CD4-positive, alpha-beta T cell treated with Interleukin-12 subunit alpha and Interleukin-12 subunit beta, for 1 hour (primary cell): ENCODE measurements around the gene LMAN1.

Experiments used
- DNase-seq: peaks from one replicate; pipeline ENCODE4 v3.0.0-alpha.2; 2020

LMAN1 gene

DNA sequence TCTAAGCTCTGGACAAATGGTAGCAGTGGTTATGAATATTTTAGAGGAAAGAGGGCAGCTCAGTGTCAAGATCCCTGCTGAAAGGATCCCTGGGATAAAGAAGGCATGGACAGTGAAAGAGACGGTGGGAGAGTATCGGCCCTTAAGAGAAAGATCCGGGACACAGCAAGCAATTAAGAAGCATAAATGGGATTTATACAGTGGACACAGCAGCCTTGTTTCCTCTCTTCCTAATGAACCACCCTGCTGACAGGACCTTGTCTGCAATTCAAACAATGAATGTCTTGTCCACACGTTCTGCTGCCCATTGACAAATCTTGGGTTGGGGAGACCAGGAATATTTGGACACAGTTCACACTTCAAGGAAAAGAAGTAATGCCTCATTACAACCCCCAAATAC is 57.1 kb downstream of the LMAN1 start:
- DNase-seq, result no peak

DNA sequence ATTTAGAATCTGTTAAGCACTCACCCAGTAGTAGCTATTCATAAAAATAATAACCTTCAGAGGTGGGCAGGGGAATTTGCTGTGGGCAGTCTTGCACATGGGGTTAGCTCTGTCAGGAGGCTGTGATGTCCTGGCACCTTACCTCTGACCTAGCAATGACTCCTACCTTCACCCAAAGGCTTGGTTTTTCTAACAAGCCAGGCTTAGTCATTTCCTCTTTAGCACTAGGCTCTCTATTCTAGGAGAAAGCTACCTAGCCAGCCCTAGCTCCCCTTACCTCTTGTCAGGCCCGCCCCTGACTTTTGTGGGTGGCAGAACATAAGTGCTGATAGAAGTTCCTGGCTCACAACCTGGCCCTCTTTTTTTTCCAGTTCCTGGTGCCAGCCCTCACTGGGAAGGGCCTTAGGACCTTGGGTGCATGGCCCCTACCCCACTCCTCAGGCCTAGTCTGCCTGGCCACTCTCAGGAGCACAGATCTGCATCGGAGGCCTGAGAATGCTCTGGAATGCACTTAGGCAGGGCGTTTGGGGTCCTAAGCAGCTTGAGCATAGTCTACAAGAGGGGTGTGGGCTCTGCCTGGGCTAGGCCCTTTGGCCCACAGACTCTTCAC is 58.3 kb downstream of the LMAN1 start:
- DNase-seq, result no peak

DNA sequence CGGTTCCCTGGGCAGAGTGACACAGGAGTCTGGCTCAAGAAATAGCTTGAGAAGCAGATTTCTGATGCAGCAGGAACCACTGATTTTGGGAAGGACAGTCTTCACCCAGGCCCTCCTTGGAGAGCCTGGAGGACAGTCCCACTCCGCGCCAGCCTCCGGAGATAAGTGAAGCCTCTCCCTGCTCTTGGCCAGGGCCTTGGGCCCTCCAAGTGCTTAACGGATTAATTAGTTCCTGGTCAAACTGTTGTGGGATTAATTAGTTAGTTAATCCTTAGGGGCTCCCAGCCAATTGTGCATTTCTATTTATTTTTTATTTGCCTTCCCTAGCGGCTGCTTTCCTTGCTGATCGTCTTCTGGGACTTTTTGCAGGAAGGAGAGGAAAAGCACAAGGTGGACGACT is 60.2 kb downstream of the LMAN1 start:
- no peak for DNase-seq

DNA sequence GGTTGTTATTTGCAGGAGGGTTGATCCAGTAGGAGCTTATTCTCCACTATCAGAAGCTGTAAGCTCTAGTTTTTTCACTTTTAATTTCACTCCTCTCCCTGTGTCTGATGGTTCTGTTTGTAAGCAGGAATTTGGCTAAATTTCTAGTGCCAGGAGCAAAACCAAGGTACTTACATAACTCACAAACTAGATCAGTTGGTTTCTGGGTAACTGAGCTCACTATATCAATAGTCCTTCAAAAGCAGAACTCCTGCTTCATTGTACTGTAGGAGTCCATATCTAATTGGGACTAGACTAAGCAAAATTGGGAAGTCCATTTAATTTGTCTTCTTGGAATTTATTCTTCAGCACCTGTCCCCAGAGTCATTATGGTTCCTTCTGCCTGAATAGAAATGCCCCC is 65.7 kb downstream of the LMAN1 start:
- no peak for DNase-seq

DNA sequence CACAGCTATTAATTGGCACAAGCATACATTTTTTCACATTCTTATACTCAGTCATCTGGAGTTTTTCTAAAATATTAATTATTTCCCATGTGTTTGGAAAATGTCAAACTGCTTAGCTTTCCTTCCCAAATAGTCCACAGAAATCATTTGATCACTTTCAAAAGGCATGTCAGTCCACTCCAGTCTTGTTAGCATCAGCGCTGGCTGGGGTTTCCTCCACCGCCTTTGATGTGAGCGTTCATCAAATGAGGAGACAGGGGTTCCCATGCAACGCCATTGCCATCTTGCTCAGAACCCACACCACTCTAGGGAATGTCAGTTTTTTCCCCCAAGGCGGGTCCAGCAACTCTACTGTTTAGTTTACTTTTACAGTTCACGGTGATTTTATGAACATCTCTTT is 72.7 kb downstream of the LMAN1 start:
- no peak for DNase-seq

DNA sequence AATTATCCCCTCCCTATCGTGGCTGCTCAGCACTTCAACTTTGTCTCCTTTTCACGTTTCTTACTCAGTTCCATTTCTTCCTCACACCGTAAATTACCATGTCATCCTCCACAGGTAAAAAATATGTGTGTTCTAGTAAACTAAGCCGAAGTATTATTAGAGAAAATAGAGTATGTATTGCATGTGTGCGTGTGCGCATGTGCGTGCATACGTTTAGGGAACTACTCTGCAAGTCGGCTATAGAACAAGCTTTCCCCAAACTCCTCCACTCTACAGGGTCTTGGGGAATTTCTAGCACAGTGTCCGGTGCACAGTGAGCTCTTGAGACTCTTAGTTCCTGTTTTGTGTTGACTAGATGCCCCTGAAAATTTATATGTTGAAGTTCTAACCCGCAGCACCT is 76.7 kb downstream of the LMAN1 start:
- DNase-seq, result no peak

DNA sequence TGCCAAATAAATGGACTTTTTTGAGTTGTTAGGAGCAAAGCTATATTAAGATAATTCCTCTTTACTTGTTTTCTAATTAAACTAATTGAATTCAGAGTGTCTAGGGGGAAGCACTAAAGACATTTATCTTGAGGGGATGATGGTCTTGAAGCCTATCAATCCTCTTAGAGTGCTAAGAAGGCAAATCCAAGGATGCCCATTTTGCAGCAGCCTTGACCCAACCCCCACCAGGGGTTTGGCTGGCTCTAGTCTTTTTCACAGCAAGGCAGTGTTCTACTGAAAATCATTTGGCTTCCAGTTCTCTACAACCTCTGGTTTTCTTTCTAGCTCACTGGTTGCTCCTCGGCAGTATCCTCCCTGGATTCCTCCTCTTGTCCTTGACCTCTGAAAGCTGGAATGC is 79.3 kb downstream of the LMAN1 start:
- no peak for DNase-seq

DNA sequence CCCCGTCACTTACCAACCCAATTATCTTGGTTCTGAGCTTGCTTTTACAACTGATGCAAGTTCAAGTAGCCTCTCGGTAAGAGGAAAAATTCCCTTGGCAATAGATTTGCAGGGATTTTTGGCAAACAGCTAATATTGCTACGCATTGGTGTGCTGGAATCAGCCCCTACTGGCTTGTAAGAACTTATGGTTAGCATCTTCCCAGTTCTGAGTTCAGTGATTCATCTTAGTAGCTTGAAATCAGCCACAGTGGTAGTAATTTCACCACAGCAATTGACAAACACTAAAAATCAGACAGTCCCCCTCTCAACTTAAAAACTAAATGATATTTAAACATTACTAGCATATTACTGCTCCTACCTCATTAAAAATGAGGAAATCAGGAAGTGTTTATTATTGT is 79.9 kb downstream of the LMAN1 start:
- DNase-seq, result no peak

DNA sequence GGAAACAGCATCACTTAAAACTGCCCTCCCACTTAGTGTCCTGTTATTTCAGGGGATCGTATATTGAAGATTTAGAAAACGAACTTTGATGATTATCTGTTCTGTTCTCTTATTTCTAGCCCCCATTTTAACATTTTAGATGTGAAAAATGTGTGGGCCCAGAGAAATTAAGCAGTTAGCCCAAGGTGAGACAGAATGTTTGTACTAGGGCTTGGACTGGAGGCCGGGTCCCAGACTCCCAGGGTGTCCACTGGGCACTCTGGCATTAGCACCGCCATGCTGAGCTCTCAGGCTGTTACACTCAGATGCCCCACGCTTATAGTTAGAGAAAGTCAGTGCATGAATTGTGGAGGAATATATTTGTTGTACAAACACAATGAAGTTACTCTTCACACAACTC is 80.3 kb downstream of the LMAN1 start:
- no peak for DNase-seq
